Skeletal muscle satellite cell (primary cell): ENCODE results near the gene GPR162.
"Not testable (repeated sequence)": the region's sequence is repeated elsewhere in the genome, so short reads cannot be mapped to it uniquely, and the experiment has no call there.

Experiments
- H3K27me3 ChIP-seq: 2 replicates; pipeline ENCODE4 v1.7.0; 2013; ENCODE audit warnings: low read length; ENCODE audit not compliant: control insufficient read depth, insufficient read depth
- H3K36me3 ChIP-seq: 2 replicates; pipeline ENCODE4 v1.7.0; 2013; ENCODE audit warnings: mild to moderate bottlenecking, control low read depth, low read length; ENCODE audit not compliant: insufficient read depth
- H3K4me1 ChIP-seq: 2 replicates; pipeline ENCODE4 v1.7.0; 2013; ENCODE audit warnings: low read length; ENCODE audit not compliant: control insufficient read depth, insufficient read depth
- H3K4me2 ChIP-seq: 2 replicates; pipeline ENCODE4 v1.7.0; 2013; ENCODE audit warnings: mild to moderate bottlenecking, low read length
- H3K4me3 ChIP-seq: 2 replicates; pipeline ENCODE4 v1.7.0; 2013; ENCODE audit warnings: low read length
- H3K9ac ChIP-seq: 2 replicates; pipeline ENCODE4 v1.7.0; 2013; ENCODE audit warnings: mild to moderate bottlenecking, low read depth, low read length, moderate library complexity
- H3K9me3 ChIP-seq: replicated peaks from 2 replicates; pipeline ENCODE4 v1.7.0; 2013; ENCODE audit warnings: mild to moderate bottlenecking, control low read depth, low read length

GPR162 gene

GRCh38 chr12:6873094-6874014 lies 51.7 kb downstream of the GPR162 start, which contains the start of gene SPSB2:
TSS of gene SPSB2 (minus strand) at chr12:6873303. CDS start at chr12:6872901, 402 bp downstream.
- Histone ChIP-seq H3K4me3 (peak within 1 kb of the TSS; percentile 81), H3K4me2 (peak within 1 kb of the TSS; percentile 99), H3K27me3 (no peaks in the 10 kb centered on the region), H3K36me3 (peaks cover 36% of the 10 kb centered on the region), H3K9me3 (no peaks in the 10 kb centered on the region), H3K4me1 (peaks cover 34% of the 10 kb centered on the region), H3K9ac (peak within 1 kb of the TSS; percentile 86)

GRCh38 chr12:6874015-6874368 lies 52.4 kb downstream of the GPR162 start:
- Histone ChIP-seq H3K4me3 (peak overlapping the region; percentile 81), H3K4me1 (peaks cover 31% of the 10 kb centered on the region), H3K9ac (peak overlapping the region; percentile 86), H3K4me2 (peak overlapping the region; percentile 99), H3K36me3 (peaks cover 33% of the 10 kb centered on the region)
- not testable (repeated sequence) for H3K27me3 ChIP-seq, H3K9me3 ChIP-seq
